Heart left ventricle (tissue), 16 donors: ENCODE data around the gene SMIM31. TPM values are rescaled to one million over a fixed set of nuclear protein-coding genes. Genes with fewer than 3 reads are reported as not detected.

Experiments used
- ATAC-seq, 4 donors: fragments of 200-7000 bp; cut with Tn5 transposase; one replicate each; pipeline ENCODE4 v1.9.1; 2020 to 2022; ENCODE audit warnings: moderate library complexity in 4 of 4, mild to moderate bottlenecking in 3 of 4, moderate number of reproducible peaks in 1 of 4
- DNase-seq, 5 donors: peaks; one replicate each; pipeline ENCODE4 v3.0.0-alpha.2; 2020
- H3K27ac ChIP-seq, 12 donors: fragments of 200-600 bp; sonication (generic) in 4 of 12; one replicate each; pipeline versions ENCODE4 v1.5.0 to v1.8.0; 2016 to 2022; ENCODE audit warnings: mild to moderate bottlenecking in 2 of 12
- H3K27me3 ChIP-seq, 9 donors: fragments of 200-600 bp; sonication (generic) in 2 of 9; one replicate each; pipeline versions ENCODE4 v1.5.1 to v1.8.0; 2016 to 2022; ENCODE audit warnings: mild to moderate bottlenecking in 3 of 9
- H3K36me3 ChIP-seq, 9 donors: fragments of 200-600 bp; sonication (generic) in 2 of 9; one replicate each; pipeline versions ENCODE4 v1.5.0 to v1.8.0; 2018 to 2022; ENCODE audit warnings: mild to moderate bottlenecking in 2 of 9
- H3K4me1 ChIP-seq, 12 donors: fragments of 200-600 bp; sonication (generic) in 4 of 12; one replicate each; pipeline versions ENCODE4 v1.5.0 to v1.8.0; 2016 to 2022; ENCODE audit warnings: mild to moderate bottlenecking in 3 of 12
- H3K4me3 ChIP-seq, 12 donors: fragments of 200-600 bp; sonication (generic) in 4 of 12; one replicate each; pipeline versions ENCODE4 v1.5.0 to v1.8.0; 2017 to 2022; ENCODE audit warnings: mild to moderate bottlenecking in 9 of 12, moderate library complexity in 4 of 12
- H3K9me3 ChIP-seq, 12 donors: fragments of 200-600 bp; sonication (generic) in 4 of 12; one replicate each; pipeline versions ENCODE4 v1.5.0 to v1.8.0; 2016 to 2022; ENCODE audit warnings: mild to moderate bottlenecking in 1 of 12
- POLR2A ChIP-seq, 2 donors: fragments of 450-650 bp; IDR thresholded peaks; one replicate each; pipeline ENCODE4 v1.6.1; 2017; ENCODE audit warnings: antibody characterized with exemption in 2 of 2, mild to moderate bottlenecking in 2 of 2, moderate library complexity in 2 of 2
- WGBS, 4 donors: extraction: QIAGEN DNeasy Blood & Tissue Kit in 2 of 4; methylation state at CpG; one replicate each; pipeline versions ENCODE4 v1.1.5 to v1.1.7; 2013 to 2018; 5-methylcytosine and 5-hydroxymethylcytosine counted together
- intact Hi-C, 10 donors: fragments of 100-400 bp; cut with DNase I; formaldehyde crosslinking; loops; one replicate each; pipeline versions ENCODE4 v1.11.1 to v1.14.2; 2022
- polyA plus RNA-seq, 2 donors: library from polyadenylated mRNA; stranded (reverse); fragments of 200-250 nt; gene quantifications; one replicate each; pipeline ENCODE4 v1.2.3, GENCODE V29; 2013
- total RNA-seq, 9 donors: library from RNA; depleted of rRNA in 2 of 9; stranded (reverse); fragments of >200 nt in 2 of 9; fragmentation: NEBNext Ultra II Directional in 3 of 9; extraction: Animal tissue kit (Norgen Biotek cat#: 25700) in 3 of 9; gene quantifications; one replicate each; pipeline versions ENCODE4 v1.1.0 to v1.2.4, GENCODE V29; 2016 to 2023
- TF ChIP-seq, protein P1 (sequence below), 12 donors: fragments of 200-600 bp; sonication (generic) in 4 of 12; IDR thresholded peaks; one replicate each; pipeline versions ENCODE4 v1.5.0 to v1.8.0; 2018 to 2022; ENCODE audit warnings: antibody characterized with exemption in 12 of 12, mild to moderate bottlenecking in 5 of 12
- donor health status: ischemic (EF 13 %, LVEDD 7.1; RV severe dilation, severe dysfunction).
- donor health status: healthy with polysubstance abuse.
- donor health status: DM: no; HTN: yes; CAD: no.
- donor health status: DM: no; HTN: no; CAD: no.
- donor health status: ischemic (EF 25% LVEDD 6.9; RV normal size, moderate dysfunction).
- donor health status: ischemic (EF 25% LVEDD 5.7; RV mildly dilated, moderate dysfunction).
- donor health status: healthy.
- donor health status: DM: yes; HTN: yes; CAD: no.
- donor health status: ischemic (EF 35%, LVEDD 5.7; RV mildly dilated, moderate dysfunction).
- donor health status: nonischemic (EF 11% LVEDD 7.7; RV severe dilation, severe dysfunction).
- donor health status: DM: yes; HTN: yes; CAD: no.
- donor health status: PGD.
- donor health status: ischemic (EF 29% LVEDD 5.4; RV normal size, mild dysfunction).
- donor health status: nonischemic (EF 23%, LVEDD 6.1; RV moderate dilation, normal function).

Gene SMIM31
- total and polyA plus RNA-seq, 11 donors = not detected

GRCh38 chr4:164803702-164804101 is 49.8 kb downstream of the SMIM31 start:
- TF ChIP-seq, protein P1, sequence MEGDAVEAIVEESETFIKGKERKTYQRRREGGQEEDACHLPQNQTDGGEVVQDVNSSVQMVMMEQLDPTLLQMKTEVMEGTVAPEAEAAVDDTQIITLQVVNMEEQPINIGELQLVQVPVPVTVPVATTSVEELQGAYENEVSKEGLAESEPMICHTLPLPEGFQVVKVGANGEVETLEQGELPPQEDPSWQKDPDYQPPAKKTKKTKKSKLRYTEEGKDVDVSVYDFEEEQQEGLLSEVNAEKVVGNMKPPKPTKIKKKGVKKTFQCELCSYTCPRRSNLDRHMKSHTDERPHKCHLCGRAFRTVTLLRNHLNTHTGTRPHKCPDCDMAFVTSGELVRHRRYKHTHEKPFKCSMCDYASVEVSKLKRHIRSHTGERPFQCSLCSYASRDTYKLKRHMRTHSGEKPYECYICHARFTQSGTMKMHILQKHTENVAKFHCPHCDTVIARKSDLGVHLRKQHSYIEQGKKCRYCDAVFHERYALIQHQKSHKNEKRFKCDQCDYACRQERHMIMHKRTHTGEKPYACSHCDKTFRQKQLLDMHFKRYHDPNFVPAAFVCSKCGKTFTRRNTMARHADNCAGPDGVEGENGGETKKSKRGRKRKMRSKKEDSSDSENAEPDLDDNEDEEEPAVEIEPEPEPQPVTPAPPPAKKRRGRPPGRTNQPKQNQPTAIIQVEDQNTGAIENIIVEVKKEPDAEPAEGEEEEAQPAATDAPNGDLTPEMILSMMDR (IDR thresholded peaks at IDR 0.05) = no peak
- DNase-seq (no peak), ATAC-seq (no peak)
- Histone ChIP-seq H3K4me1 (no peaks in the 10 kb centered on the region), H3K27me3 (peaks cover 0 to 4% (median 0%) of the 10 kb centered on the region in 9 donors), H3K36me3 (no peaks in the 10 kb centered on the region), H3K9me3 (no peaks in the 10 kb centered on the region), H3K27ac (no peak overlapping the region), H3K4me3 (no peak overlapping the region)
- 89 to 95% (median 93%) methylated on average over 8 of the region's 8 CpGs for WGBS, 4 donors
- intact Hi-C loops = no loop called here

GRCh38 chr4:164807611-164808010 is 53.7 kb downstream of the SMIM31 start:
- no peak overlapping the region for H3K27ac ChIP-seq
- ATAC-seq = no peak
- H3K36me3 ChIP-seq = no peaks in the 10 kb centered on the region
- H3K9me3 ChIP-seq = no peaks in the 10 kb centered on the region
- TF ChIP-seq, protein P1 (IDR thresholded peaks at IDR 0.05) = no peak
- TF ChIP-seq POLR2A (IDR thresholded peaks at IDR 0.05) = no peak
- DNase-seq = no peak
- peaks cover 0 to 4% (median 0%) of the 10 kb centered on the region in 9 donors for H3K27me3 ChIP-seq
- no peak overlapping the region for H3K4me3 ChIP-seq
- WGBS, 4 donors = 42 to 57% (median 46%) methylated on average over 12 of the region's 12 CpGs
- intact Hi-C loops = no loop called here
- no peaks in the 10 kb centered on the region for H3K4me1 ChIP-seq

- no peaks in the 10 kb centered on the region for H3K36me3 ChIP-seq
- 59 to 71% (median 66%) methylated on average over 2 of the region's 2 CpGs for WGBS, 4 donors
- no peak for DNase-seq
- H3K9me3 ChIP-seq = no peaks in the 10 kb centered on the region
- intact Hi-C loops = no loop called here
- no peak overlapping the region for H3K27ac ChIP-seq
- H3K4me1 ChIP-seq = no peaks in the 10 kb centered on the region
- H3K27me3 ChIP-seq = no peaks in the 10 kb centered on the region
- no peak for ATAC-seq
- no peak for TF ChIP-seq POLR2A (IDR thresholded peaks at IDR 0.05)
- TF ChIP-seq, protein P1 (IDR thresholded peaks at IDR 0.05) = no peak
- H3K4me3 ChIP-seq = no peak overlapping the region
Measured at GRCh38 chr4:164813554-164813953, 59.6 kb downstream of the SMIM31 start.

DNA sequence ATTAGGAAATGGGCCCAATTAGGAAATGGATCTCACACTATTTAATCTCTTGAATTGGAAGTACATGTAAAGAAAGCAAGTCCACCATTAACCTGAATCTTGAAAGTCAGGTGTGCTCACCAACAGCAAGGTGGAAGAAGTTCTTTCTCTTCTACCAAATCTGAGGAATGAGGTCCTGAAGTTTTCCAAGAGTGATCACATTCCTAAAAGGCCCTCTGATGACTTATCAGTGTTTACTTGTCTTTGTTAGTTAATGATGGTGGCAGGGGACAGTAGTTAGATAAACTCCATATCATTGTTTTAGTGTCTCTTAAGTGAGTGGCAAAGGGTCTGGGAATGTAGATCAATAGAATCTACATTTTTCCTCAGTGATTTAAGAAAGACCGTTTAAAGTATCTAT is 61.8 kb downstream of the SMIM31 start:
- H3K9me3 ChIP-seq = no peaks in the 10 kb centered on the region
- no peak for DNase-seq
- no peak for ATAC-seq
- intact Hi-C loops = no loop called here
- no peaks in the 10 kb centered on the region for H3K27me3 ChIP-seq
- TF ChIP-seq, protein P1 (IDR thresholded peaks at IDR 0.05) = no peak
- no peak for TF ChIP-seq POLR2A (IDR thresholded peaks at IDR 0.05)
- no peaks in the 10 kb centered on the region for H3K36me3 ChIP-seq
- WGBS, 4 donors = 17 to 31% (median 26%) methylated on average over 1 of the region's 1 CpG
- H3K4me3 ChIP-seq = no peak overlapping the region
- no peaks in the 10 kb centered on the region for H3K4me1 ChIP-seq
- no peak overlapping the region for H3K27ac ChIP-seq
